ENCODE measurements around the gene CLTRN.
"Not testable (repeated sequence)": the region's sequence is repeated elsewhere in the genome, so short reads cannot be mapped to it uniquely, and the experiment has no call there.

The CLTRN gene, protein sequence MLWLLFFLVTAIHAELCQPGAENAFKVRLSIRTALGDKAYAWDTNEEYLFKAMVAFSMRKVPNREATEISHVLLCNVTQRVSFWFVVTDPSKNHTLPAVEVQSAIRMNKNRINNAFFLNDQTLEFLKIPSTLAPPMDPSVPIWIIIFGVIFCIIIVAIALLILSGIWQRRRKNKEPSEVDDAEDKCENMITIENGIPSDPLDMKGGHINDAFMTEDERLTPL

DNA sequence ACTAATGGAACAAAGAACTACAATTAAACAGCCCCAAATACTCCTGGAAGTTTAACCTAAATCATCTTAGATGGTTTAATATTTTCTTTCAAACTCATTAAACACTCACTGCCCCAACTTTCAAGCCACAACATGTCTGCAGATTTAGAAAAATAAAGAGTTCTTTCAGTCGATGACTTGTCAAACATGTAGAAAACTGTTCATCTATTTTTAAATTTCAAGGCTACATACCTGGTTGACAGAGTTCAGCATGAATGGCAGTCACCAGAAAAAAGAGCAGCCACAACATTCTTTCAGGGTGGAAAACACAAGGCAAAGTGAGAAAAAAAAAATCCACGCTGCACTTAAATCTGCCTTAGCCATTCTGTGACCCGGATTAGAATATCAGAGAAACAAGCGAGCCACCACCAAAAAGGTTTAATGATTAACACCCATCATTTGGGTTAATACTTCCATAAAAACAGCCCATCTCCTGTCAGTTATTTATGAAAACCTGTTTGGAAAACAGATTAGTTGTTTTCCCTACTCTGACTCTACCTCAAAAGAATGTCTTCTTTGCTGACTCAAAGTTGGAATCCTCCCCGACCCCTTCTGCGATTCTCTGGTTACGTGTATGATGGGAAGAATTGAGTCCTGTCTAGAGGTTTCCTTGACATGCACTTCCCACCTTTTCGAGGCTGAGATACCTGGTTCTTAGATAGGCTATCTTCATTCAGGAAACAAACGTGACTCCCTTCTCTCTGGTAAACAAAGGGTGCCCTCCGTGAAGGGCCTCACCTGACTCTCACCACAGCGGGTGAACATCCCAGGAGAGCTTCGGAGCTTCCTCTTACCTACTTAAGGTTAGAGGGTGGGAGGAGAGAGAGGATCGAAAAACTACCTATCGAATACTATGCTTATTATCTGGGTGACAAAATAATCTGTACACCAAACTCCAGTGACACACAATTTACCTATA is at the start of gene CLTRN:
Gene CLTRN (minus strand): TSS at position 319 of the 958 bp plus-strand sequence. CDS start 30 bp downstream, at position 289.
- no peak for DNase-seq

DNA sequence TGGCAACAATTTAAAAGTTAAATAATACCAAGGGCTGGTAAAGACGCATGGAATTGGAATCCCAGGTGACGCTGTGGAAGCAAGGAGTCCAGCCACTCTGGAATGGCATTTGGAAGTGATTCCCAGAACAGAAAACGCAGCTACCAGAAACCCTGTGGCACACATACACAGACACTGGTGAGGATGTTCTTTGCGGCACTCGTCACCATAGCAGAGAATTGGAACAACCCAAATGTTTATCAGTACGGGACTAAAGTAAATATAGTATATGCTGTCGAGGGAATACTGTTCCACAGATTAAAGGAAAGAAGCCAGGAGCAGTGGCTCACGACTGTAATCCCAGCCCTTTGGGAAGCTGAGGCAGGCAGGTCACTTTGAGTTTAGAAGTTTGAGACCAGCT is 39.7 kb upstream of the CLTRN start:
- DNase-seq, result not testable (repeated sequence)

DNA sequence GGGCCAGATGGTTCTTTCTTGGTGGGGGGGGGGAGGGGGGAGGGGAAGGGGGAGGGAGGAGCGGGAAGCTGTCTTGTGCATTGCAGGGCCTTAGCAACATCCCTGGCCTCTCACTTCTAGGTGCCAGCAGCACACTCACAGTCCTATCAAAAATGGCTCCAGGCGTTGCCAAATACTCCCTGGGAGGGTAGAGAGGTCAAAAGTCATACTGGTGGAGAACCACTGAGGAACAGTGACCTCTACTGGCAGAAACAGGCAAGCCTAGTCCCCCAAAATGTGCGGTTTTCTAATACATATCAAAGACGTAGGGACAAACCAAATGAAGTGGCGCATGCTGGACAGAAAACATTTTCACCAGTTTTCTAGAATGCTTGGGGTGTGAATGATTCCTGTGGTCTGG is 39.2 kb upstream of the CLTRN start:
- not testable (repeated sequence) for DNase-seq

DNA sequence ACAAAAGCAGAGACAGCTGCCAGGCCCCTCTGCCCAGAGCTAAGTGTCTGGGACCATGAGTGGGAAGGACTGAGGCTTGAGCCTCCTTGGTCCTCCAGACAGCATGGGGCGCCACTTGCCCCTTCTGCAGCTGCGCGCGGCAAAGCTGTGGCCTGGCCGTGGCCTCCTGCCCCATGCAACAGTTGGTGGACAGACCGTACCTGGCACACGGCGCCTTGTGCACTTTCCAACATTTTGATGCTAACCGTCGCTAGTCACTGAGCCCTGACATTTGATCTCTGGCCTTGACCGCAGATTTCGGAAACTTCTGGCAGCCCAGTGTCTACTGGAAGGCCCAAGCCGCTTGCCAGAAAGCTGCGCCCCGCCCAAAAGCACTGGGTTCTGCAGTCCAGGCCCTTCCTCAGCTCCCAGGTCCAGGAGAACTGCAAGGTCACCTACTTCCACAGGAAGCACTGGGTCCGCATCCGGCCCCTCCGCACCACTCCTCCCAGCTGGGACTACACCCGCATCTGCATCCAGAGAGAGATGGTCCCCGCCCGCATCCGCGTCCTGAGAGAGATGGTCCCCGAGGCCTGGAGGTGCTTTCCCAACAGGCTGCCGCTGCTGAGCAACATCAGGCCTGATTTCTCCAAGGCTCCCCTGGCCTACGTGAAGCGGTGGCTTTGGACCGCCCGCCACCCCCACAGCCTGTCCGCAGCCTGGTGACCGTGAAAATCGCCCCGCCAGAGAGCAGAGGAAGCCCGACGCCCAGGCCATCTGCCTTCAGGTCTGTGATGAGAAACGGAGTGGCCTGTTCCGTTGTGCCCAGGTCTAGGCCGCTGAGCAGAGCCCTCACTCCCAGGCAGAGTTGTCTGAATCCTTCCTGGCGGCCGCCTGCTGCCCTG is 38.1 kb upstream of the CLTRN start:
- DNase-seq, result no peak

DNA sequence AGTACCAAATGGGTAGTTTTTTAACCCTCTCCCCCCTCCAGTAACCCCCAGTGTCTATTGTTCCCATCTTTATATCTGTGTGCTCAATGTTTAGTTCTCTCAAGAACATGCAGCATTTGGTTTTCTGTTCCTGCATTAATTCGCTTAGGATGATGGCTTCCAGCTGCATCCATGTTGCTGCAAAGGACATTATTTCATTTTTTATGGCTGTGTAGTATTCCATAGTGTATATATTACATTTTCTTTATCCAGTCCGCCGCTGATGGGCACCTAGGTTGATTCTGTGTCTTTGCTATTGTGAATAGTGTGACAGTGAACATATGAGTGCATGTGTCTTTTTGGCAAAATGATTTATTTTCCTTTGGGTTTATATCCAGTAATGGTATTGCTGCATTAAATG is 31.9 kb upstream of the CLTRN start:
- DNase-seq, result no peak

DNA sequence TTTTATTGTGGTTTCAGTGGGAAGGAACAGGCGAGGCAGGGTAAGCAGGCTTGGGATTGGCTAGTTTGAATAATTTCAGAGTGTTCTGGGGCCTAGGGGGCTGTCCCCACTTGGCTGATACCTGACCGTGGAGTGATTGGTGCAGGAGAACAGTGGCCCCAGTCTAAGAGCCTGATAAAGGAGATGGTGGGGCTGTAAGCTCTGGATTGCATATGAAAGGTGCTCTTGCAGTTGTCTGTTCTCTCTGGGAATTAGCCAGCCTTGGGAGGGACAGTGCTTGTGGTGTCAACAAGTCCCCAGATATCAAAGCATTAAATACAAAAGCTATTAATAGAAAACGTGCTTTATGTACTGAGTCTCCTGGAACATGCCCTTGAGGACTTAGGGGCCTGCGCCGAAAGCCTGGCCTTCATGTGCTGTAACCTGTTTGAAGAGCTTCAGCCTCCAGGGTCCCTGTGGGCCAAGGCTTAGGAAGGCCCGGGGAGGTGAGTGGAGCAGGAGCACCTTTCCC is 30.4 kb upstream of the CLTRN start:
- no peak for DNase-seq

DNA sequence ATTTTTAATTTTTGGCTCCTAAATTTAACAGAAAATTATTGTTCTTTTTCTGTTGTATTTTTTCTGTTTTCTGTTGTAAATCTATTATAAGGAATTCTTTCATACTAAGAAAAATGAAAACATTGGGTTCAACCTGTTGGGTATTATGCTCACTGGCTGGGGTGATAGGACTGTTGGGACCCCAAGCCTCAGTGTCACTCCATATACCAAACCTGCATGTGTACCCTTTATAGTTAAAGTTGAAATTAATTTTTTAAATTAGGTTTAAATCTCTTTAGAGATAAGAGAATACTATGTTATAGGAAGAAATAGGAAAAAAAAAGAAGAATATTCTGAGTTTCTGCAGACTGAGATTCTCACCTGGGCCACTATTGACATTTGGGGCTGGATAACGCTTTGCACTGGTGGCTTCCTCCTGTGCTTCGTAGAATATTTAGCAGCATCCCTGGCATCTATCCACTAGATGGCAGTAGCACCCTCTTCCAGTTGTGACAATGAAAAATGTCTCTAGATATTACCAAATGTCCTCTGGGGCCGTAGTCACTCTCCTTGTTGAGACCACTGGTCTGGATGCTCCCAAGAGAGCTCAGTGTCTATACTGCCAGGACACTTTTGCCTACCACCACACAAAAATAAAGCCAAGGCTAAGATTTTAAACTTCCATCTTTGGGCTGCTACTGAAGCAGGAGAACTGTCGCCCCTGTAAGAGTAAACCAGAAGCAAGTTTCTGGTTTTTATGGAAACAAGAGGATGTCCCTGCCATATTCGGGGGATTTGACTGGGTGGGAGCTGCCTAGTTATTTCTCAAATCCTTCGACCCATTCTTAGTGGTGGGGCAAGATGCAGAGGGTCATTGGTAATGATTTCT is 22.4 kb upstream of the CLTRN start:
- DNase-seq, result peak in 1 of 2 donors; percentile 72

DNA sequence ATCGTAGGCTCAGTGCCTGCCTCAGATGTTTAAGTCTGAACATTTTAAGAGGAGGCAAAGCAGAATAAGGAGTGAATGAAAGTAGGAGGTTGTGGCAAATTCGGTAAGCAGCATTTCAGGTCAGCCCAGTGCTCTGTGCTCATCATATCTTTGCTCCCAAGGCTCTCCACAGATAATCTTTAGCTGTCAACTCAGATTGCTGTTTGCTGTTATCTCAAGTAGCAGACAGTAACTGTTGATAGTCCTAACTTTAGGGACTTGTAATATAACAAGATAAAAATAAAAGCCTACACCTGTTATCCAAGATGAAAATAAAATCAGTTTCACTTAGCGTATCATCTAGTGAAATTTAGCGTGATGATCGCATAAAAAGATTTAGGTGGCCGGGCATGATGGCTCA is 18.6 kb upstream of the CLTRN start:
- DNase-seq, result no peak

DNA sequence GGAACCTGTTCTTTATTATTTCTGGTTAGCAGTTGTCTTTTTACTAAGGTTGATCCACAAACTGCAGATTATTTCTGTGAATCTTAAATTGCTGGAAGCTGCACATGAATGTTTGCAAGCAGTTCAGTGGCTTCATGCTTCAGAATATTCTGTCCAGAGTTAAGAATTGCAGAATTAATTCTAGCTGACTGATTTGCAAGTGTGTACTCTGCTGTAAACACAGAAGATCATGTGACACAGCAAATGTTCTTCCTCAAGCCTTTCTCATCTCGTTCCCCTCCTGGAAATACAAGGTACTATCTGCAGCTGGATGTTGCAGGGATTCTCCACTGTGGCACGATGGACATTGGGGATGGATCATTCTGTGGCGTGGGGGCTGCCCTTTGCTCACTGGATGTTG is 16.8 kb upstream of the CLTRN start:
- no peak for DNase-seq

DNA sequence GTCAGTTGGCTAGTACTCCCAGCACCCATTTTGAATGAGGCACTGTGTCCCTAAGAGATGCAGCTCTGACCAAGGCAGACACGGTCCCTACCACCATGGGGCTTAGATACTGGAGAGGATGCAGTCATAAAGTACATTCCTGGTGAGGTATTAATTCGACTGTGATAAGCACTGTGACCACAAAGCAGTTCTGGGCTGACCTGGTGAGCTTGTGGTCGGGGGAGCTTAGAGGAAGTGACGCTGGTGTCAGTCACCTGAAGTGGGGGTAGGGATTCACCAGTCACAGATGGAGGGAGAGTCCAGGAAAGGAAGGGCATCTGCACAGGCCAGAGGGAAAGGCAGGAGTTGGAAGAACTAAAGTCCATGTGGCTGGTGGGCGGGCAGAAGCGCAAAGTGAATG is 15.8 kb upstream of the CLTRN start:
- DNase-seq, result no peak

DNA sequence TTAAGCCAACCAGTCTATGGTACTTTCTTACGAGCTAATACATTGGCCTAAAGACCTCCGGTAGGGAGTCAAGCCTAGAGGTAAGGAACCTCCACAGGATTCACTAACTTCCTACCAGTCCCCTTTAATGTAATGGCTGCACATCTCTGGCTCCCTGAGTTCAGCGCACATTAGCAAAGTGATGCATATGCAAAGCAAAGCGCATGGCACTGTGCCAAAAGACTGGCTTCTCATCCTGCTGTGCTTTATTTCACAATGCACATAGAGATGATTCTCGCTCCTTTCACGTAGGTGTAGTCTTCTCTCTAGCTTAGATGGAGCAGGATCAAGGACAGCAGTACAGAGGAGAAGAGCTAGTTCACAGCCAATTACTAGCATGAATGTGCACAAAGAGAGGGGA is 14.6 kb upstream of the CLTRN start:
- no peak for DNase-seq

DNA sequence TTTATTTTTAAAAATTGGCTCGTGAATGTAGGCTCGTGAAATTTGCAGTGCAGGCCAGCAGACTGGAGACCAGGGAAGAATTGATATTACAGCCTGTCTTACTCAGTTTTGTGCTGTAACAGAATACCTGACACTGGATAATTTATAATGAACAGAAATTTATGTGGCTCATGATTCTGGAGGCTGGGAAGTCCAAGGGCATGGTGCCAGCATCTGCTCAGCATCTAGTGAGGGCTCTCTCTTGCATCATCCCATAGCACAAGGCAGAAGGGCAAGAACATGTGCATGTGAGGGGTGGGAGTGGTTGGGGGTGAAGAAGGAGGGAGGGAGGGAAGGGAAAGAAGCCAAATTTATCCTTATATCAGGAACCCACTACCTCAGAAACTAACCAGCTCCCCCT is 13.7 kb upstream of the CLTRN start:
- no peak for DNase-seq

DNA sequence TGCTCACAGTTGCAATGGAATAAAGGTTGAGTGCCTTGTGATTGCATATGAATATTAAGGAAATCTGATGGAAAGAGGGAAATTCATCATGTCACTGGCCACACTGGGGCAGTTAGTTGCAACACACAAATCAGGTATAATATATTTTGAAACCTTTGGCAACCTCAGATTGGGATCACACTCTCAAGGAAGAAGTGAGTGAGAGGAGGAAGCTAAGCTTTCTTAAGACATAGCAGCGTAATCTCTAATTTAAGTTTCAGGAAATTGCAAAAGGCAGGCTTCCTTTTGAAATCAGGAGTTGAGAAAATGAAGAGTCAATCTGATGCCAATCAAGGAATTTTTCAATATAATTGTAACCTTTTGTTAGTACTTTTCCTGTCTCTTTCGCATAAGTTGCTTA is 12.3 kb upstream of the CLTRN start:
- peak; percentile 61 to 65 for DNase-seq

DNA sequence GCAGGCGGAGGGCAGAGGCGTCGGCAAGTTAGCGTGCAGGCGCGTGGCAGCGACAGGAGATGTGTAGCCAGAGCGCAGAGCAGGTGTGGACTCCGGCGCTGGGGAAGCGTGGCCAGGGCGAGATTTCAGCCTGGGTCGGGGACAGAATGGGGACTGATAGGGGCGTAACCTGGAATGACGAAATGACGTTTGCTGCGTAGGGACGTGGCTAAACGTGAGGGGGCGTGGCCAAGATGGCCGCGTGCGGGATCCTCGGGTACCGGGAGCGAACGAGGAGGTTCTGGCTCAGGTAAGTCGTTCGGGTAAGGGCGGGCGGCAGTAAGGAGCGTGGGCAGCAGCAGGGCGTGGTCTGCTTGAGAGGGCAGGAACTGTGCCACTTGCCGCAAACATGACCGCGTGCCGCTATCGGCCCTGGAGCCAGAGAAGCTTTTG is 10.9 kb upstream of the CLTRN start:
- DNase-seq, result peak in 1 of 2 donors; percentile 78

DNA sequence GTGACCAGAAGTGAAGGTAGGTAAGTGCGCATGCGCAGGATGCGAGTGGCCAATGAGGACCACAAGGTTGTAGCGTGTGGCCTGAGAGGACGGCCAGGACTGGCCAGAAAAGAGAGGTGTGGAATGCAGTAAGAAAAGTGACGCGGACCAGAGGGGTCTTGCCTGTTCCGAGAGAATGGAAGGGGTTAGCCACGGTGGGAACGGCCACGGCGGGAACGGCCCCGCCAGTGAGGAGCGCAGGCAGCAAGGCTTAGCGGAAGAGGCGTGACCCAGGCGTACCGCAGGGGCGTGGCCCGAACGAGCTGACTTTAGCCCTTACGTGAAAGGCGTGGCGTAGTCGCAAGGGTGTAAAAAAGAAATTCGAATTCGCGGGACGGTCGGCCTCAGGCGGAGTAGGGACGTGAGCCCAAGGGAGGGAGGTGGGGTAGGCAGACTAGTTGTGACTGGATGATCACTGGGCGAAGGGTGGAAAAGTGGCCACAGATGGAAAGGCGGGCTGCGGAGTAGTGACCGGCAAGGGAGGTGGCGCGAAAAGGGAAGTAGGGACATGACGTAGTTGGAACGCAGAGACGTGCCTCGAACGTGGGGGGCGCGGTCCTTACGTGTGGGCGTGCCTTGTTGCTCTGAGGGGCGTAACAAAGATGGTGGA is 10.4 kb upstream of the CLTRN start:
- DNase-seq, result peak; percentile 90 to 91

DNA sequence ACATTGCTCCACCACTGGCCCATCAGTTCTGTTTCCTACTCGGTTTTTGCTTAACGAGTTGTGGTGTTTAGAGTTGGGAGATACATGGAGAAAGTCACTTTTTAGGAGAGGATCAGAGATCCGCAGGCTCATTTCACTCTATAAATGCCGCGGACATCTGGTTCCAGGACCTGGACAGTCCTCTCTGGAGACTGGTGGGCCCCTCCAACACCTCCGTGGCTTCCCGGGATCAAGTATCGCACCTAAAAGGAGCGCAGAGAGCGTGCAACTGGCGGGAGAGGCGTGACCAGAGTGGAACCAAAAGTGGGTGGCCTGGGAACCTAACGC is 9.9 kb upstream of the CLTRN start:
- DNase-seq, result no peak

DNA sequence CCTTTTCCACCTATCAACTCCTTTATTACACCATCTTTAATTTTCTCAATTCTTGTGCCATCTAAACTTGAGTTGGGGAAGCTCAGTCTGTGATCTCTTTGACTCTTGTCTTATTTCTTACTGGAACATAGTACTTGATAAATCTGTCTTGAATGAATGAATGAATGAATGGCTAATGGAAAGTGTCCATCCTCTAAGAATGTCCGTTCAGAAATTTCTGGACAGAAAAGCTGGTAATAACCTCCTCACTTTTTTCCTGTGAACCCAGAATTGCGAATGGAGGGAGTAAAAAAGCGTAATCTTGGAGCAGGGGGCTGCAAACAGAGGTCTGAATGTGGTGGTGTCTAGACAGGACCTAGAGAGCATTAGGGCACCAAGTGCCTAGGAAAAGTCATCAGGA is 9.4 kb upstream of the CLTRN start:
- DNase-seq, result no peak

DNA sequence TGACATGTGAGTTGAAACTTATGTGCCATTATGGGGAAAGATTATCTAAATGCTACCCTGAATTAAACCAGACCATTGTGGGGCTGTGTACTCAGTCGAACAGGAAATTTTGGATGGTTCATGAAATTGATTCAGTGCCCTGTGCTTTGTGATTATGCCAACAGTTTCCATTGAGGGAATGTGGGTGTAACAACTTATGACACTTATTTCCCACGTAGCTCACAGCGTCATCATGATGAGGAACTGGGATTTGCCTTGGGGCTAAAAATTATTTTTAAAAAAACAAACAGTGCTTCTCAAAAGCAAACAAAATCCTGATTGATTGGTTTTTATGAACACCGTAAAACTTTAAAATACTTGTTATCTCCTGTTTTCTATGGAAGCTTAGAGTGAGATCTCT is 8.3 kb upstream of the CLTRN start:
- peak; percentile 53 to 62 for DNase-seq

DNA sequence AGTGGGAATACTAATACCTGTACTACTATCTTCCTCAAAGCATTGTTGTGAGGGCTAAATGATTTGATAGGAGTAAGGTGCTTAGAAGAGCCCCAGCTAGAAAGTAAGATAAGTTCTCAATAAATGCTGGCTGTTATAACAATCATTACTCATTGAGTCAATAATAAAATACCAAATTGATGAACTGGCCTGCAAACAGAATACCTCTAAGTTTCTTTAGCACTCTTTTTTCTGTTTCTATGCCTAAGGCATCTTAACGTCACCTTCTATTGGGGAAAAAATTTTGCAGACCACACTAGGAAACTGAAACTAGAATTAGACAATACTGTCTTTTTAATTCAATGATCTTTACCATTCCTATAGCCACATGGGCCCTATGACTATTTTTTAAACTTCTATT is 1.2 kb downstream of the CLTRN start:
- DNase-seq, result no peak

DNA sequence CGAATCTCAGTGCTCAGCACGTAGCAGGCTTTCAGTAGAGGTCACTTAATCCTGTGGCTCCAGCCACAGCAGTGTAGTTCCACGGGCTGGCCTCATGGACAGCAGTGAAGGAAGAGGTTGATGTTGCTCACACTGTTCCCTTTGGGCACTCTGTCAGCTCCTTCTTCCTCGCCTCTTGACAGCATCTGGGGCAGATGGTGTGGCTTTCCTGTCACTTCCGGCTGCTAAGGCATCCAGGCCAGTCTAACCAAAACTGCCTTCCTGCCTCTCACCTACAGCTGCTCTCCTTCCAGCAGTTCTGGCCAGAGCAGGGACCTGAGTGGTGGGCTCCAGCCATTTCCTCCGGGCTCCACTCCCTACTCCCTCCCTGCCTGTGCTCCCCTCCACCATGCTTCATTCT is 9.8 kb downstream of the CLTRN start:
- DNase-seq, result not testable (repeated sequence)

DNA sequence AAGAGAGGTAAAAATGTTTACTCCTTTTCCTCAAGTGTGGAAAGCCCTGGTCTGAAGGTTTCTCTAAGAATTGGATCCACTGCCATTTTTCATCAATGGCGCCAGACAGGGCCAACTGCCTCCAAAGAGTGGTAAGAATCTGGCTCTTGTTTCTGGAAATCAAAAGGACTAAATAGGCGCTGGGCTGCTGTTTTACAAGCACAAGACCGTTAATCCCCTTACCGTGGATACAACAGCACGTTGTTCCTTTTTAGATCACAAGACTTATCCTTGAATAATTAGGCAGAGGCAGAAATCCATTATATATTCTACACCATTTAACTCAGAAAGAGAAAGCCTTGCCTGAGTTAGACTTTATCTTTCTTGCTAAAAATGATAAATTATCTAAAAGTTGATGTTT is 10.6 kb downstream of the CLTRN start:
- DNase-seq, result no peak

DNA sequence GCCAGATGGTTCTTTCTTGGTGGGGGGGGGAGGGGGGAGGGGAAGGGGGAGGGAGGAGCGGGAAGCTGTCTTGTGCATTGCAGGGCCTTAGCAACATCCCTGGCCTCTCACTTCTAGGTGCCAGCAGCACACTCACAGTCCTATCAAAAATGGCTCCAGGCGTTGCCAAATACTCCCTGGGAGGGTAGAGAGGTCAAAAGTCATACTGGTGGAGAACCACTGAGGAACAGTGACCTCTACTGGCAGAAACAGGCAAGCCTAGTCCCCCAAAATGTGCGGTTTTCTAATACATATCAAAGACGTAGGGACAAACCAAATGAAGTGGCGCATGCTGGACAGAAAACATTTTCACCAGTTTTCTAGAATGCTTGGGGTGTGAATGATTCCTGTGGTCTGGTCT is 17.1 kb downstream of the CLTRN start:
- not testable (repeated sequence) for DNase-seq

Measured in inflammatory macrophage treated with lipopolysaccharide for 1 hour (primary cell).